ENCODE results near the gene MACROD2.

MACROD2 gene

DNA sequence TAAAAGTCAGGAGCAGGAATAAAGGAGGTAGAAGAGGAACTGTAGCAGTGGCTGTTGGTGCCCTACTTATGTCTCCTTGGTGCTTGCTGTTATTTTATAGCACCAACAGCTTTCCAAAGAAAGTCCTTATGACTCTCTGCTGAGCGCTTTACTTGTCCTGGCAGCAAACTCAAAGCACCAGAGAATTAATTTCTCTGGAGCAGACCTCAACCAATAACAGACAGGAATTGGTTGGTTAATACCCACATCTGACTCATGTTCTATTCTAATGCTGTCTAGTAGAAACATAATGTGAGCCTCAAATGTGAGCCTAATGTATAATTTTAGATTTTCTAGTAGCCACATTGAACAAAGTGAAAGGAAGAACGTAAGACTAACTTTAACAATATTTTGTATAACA, 1892.1 kb downstream of the MACROD2 start:
- in situ Hi-C loops (cut with MboI; ENCODE audit: low sequenced_read_pairs, unreplicated experiment), result no loop called here
- no peak for DNase-seq (ENCODE audit: low spot score)
- TF ChIP-seq, protein P1, sequence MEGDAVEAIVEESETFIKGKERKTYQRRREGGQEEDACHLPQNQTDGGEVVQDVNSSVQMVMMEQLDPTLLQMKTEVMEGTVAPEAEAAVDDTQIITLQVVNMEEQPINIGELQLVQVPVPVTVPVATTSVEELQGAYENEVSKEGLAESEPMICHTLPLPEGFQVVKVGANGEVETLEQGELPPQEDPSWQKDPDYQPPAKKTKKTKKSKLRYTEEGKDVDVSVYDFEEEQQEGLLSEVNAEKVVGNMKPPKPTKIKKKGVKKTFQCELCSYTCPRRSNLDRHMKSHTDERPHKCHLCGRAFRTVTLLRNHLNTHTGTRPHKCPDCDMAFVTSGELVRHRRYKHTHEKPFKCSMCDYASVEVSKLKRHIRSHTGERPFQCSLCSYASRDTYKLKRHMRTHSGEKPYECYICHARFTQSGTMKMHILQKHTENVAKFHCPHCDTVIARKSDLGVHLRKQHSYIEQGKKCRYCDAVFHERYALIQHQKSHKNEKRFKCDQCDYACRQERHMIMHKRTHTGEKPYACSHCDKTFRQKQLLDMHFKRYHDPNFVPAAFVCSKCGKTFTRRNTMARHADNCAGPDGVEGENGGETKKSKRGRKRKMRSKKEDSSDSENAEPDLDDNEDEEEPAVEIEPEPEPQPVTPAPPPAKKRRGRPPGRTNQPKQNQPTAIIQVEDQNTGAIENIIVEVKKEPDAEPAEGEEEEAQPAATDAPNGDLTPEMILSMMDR (IDR thresholded peaks at IDR 0.05; ENCODE audit: borderline replicate concordance, control extremely low read depth, extremely low read depth, insufficient read depth, missing control alignments), result no peak

DNA sequence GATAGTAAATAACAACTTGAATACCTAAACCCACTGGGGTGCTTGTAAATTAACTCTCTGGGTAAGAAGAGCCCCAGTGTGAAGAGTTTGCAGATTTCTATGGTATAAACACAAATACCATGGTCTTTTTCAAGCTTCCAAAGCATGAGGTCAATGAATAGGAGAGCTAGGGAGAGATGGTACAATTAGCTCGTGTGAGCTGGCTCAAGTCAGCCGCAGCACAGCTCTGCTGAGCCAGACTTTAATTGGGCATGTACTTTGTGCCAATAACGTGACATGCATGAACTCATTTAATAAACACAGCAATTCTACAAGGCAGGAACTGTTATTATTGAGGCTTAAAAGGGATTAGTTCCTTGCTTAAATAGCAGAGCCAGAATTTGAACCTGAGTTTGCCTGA, 1893.7 kb downstream of the MACROD2 start:
- in situ Hi-C loops (cut with MboI; ENCODE audit: low sequenced_read_pairs, unreplicated experiment), result no loop called here
- no peak for DNase-seq (ENCODE audit: low spot score)
- TF ChIP-seq, protein P1 (IDR thresholded peaks at IDR 0.05; ENCODE audit: borderline replicate concordance, control extremely low read depth, extremely low read depth, insufficient read depth, missing control alignments), result no peak

DNA sequence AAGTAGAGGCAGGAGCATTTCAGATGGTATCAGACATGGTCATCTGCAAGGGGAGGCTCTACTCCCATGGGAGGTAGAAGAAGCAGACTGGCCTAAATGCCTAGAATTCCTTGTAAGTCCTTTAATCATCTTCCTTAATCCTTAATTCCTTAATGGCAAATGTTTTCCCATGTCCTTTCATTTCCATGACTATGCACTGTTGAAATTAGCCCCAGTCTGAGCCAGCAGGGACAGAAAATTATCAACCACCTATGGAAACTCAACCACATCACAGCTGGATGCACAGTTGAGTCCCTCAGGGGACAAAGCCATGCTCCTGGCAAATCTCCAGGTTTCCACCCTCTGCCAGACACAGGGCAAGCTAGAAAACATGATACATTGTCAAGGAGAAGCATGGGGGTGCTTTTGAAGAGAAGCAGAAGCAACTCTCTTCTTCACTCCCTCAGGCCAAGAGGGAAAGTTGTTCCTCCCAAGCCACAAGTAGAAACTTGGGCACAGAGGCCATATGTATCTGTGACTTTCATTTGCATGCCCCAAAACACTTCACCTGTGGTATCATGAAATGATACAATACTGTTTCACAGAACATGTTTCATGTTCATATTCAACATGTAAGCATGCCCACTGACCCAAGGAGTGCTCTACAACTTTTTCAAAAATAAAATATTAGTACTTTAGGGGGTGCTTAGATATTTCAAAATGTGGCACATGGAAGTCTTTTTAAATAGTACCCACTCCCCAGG, 1894.4 kb downstream of the MACROD2 start:
- TF ChIP-seq, protein P1 (IDR thresholded peaks at IDR 0.05; ENCODE audit: borderline replicate concordance, control extremely low read depth, extremely low read depth, insufficient read depth, missing control alignments), result no peak
- in situ Hi-C loops (cut with MboI; ENCODE audit: low sequenced_read_pairs, unreplicated experiment), result no loop called here
- DNase-seq (ENCODE audit: low spot score), result no peak

DNA sequence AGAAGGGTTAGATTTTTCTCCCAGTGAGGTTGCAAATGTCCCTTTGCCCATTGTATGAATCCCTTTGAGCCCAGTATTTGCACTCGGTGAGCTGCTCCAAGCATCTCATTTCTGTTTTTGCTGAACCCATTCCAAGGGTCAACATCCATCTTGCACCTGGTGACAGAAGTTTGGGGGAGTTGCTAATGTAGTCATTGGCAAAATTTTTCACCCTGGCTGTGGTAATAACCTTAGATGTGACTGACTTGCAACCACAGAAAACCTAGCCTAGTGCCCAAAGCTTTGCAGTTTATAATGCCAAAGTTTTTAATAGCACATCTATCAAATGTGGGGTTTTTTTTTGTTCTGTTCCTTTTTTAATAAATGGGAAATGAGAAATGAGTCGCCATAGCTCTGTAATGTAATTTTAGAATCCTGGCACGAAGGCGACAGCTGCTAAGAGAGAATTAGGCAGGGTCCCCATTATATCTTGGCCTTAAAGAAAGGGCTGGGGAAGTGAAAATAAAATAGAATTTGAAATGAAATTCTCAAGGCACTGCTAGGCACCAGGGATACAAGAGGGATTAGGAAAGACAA, 1895.2 kb downstream of the MACROD2 start:
- DNase-seq (ENCODE audit: low spot score), result no peak
- in situ Hi-C loops (cut with MboI; ENCODE audit: low sequenced_read_pairs, unreplicated experiment), result no loop called here
- TF ChIP-seq, protein P1 (IDR thresholded peaks at IDR 0.05; ENCODE audit: borderline replicate concordance, control extremely low read depth, extremely low read depth, insufficient read depth, missing control alignments), result no peak

DNA sequence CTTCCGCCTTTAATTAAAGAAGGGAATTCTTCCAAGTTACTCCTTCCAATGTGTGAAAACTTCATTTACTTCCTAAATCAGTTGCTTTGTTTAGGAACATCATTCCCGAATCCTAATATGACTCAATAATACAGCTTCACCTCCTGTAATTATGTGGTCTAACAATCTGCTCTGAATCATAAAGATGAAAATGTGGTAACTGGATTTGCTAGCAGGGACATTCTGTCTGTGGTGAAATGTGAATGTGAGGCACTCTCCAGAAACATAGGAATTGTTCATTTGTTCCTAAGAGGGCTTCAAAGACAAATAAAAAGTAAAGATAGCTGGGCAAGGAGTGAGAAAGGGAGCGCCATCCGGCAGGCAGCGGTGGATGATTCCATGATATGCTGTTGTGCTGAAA, 1899.8 kb downstream of the MACROD2 start:
- TF ChIP-seq, protein P1 (IDR thresholded peaks at IDR 0.05; ENCODE audit: borderline replicate concordance, control extremely low read depth, extremely low read depth, insufficient read depth, missing control alignments), result no peak
- DNase-seq (ENCODE audit: low spot score), result no peak
- in situ Hi-C loops (cut with MboI; ENCODE audit: low sequenced_read_pairs, unreplicated experiment), result no loop called here

DNA sequence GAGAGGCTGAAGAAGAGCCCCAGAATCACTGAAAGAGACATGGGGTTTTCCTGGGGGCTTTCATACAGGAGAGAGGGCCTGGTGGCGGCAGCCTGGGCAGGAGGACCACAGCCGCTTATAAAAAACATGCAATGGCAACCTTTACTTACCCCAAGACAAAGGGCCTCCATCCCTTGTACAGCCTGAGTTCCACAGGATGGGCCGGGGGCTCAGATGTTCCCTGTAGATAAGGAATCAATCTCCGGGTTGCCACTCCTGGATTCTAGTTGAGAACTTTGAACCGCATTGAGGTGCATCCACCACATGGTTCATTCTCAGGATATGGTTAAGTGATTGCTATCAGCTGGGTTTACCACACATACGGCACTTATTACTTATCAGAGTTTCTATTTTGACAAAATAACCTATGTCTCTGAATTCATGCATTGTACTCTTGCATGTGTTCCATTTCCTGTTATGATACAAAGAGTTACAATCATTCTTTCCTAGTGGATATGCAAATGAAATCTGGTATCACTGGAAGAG, 1900.3 kb downstream of the MACROD2 start:
- no peak for DNase-seq (ENCODE audit: low spot score)
- in situ Hi-C loops (cut with MboI; ENCODE audit: low sequenced_read_pairs, unreplicated experiment), result no loop called here
- TF ChIP-seq, protein P1 (IDR thresholded peaks at IDR 0.05; ENCODE audit: borderline replicate concordance, control extremely low read depth, extremely low read depth, insufficient read depth, missing control alignments), result no peak

All from GM13976 (cell line).